HG03575 (cell line): ENCODE data around the gene SLC8A1.
"Not testable (repeated sequence)": the region's sequence is repeated elsewhere in the genome, so short reads cannot be mapped to it uniquely, and the experiment has no call there.

ENCODE experiments used
- ATAC-seq: cut with Tn5 transposase; IDR thresholded peaks from one replicate; pipeline ENCODE4 v1.9.1; 2021; ENCODE audit not compliant: unreplicated experiment, insufficient number of reproducible peaks, low FRiP score; ENCODE audit errors: extremely low read depth

Gene SLC8A1

GRCh38 chr2:40093021-40093675, 358.7 kb downstream of the SLC8A1 start:
- ATAC-seq = no peak

GRCh38 chr2:40090044-40090443, 361.8 kb downstream of the SLC8A1 start:
- no peak for ATAC-seq

GRCh38 chr2:40087927-40088326, 364.0 kb downstream of the SLC8A1 start:
- no peak for ATAC-seq

GRCh38 chr2:40087434-40087833, 364.5 kb downstream of the SLC8A1 start:
- ATAC-seq = no peak

GRCh38 chr2:40085786-40086185, 366.1 kb downstream of the SLC8A1 start:
- ATAC-seq = no peak

- not testable (repeated sequence) for ATAC-seq
Measured at GRCh38 chr2:40073336-40073735, 378.6 kb downstream of the SLC8A1 start.

GRCh38 chr2:40072442-40073232, 379.3 kb downstream of the SLC8A1 start:
- ATAC-seq = no peak

GRCh38 chr2:40062381-40062780, 389.5 kb downstream of the SLC8A1 start:
- ATAC-seq = no peak

GRCh38 chr2:40049781-40050180, 402.1 kb downstream of the SLC8A1 start:
- no peak for ATAC-seq

- no peak for ATAC-seq
Measured at GRCh38 chr2:40048506-40048905, 403.4 kb downstream of the SLC8A1 start.

GRCh38 chr2:40047406-40047805, 404.5 kb downstream of the SLC8A1 start:
- no peak for ATAC-seq
